D721Med (cell line): Measurements from ENCODE around the gene ZNFX1.

Experiments
- DNase-seq: peaks from one replicate; pipeline ENCODE4 v3.0.0; 2011; ENCODE audit warnings: low spot score; ENCODE audit not compliant: insufficient read length
- FAIRE-seq: peaks from 2 replicates; lab custom pipeline; 2011; peaks lifted over from hg19 to GRCh38; lab: Jason Lieb, UNC
- TF ChIP-seq, protein P1 (sequence below): IDR thresholded peaks from 2 replicates; pipeline ENCODE4 v1.5.1; 2012; ENCODE audit warnings: mild to moderate bottlenecking, control low read depth; ENCODE audit not compliant: insufficient read depth; ENCODE audit errors: missing control alignments

Gene ZNFX1

GRCh38 chr20:49277786-49278035 is 146 bp downstream of the ZNFX1 start:
- DNase-seq (no peak), FAIRE-seq (no peak)
- TF ChIP-seq, protein P1, sequence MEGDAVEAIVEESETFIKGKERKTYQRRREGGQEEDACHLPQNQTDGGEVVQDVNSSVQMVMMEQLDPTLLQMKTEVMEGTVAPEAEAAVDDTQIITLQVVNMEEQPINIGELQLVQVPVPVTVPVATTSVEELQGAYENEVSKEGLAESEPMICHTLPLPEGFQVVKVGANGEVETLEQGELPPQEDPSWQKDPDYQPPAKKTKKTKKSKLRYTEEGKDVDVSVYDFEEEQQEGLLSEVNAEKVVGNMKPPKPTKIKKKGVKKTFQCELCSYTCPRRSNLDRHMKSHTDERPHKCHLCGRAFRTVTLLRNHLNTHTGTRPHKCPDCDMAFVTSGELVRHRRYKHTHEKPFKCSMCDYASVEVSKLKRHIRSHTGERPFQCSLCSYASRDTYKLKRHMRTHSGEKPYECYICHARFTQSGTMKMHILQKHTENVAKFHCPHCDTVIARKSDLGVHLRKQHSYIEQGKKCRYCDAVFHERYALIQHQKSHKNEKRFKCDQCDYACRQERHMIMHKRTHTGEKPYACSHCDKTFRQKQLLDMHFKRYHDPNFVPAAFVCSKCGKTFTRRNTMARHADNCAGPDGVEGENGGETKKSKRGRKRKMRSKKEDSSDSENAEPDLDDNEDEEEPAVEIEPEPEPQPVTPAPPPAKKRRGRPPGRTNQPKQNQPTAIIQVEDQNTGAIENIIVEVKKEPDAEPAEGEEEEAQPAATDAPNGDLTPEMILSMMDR: no peak

DNA sequence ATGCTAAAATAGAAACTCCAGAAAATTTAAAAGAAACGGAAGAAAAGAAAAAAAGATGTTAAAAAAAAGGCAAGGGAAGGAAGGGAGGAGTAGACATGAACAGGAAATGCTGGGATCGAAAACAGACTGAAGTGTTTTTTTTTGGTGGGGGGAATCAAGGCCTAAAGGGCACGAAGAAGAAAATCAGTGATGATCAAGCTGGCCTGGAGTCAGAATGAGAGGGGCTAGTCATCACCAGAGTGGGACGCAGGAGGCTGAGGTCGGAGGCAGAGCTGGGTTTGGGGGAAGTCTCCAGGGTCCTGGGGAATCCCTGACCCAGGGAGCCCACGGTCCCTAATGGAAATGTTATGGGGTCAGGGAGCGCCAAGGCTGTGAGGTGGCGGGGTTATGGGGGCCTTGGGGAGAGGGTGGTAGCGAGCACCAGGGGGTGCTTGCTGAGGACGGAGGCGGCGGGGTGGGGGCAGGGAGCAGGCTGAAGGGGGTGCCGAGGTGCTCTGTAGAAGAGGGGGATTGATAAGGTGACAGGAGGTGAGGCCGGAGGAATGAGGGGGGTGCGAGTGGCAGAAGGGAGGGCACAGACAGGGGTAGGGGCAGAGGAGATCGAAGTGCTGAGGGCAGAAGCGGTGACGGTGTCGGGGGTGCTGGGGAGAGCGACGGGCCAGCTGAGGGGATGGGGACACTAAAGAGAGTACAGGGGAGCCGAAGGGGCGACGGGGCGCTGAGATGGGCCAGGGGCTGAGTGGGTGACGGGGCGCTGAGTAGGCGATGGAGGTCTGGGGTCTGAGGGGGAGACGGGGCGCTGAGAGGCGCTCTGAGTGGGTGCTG is 684 bp downstream of the ZNFX1 start:
- DNase-seq (no peak), FAIRE-seq (no peak)
- TF ChIP-seq, protein P1: no peak

- FAIRE-seq: no peak
- TF ChIP-seq, protein P1: no peak
- no peak for DNase-seq
Observed at GRCh38 chr20:49276161-49276960, 1.5 kb downstream of the ZNFX1 start.

DNA sequence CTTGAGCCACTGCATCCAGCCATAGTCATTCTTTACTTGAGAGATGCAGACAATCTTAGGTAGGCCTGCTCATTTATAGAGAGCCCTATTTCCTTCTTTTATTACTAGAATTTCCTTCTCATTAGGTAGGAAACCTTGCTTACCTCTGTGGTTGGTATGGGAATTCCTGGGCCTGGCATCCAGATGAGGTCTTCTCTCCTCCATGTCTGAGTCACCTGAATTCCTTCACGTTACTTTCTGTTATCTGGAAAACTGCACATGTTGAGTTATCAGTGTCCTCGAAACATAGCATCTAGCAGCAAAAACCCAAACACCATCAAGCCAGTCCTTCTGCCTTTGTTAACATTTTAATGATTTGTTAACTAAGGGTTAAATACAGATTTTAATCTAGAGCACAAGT is 2.2 kb downstream of the ZNFX1 start:
- DNase-seq: no peak
- TF ChIP-seq, protein P1: no peak
- FAIRE-seq: no peak

GRCh38 chr20:49275216-49275615 is 2.6 kb downstream of the ZNFX1 start:
- TF ChIP-seq, protein P1: no peak
- FAIRE-seq (no peak), DNase-seq (no peak)

GRCh38 chr20:49273696-49274277 is 4.1 kb downstream of the ZNFX1 start:
- TF ChIP-seq, protein P1: no peak
- DNase-seq: no peak
- FAIRE-seq: no peak

- DNase-seq: no peak
- FAIRE-seq: no peak
- TF ChIP-seq, protein P1: no peak
Observed at GRCh38 chr20:49272654-49273053, 5.2 kb downstream of the ZNFX1 start.
